ENCODE data around the gene SGMS1.
"Not testable (repeated sequence)": the region's sequence is repeated elsewhere in the genome, so short reads cannot be mapped to it uniquely, and the experiment has no call there.

- not testable (repeated sequence) for TF ChIP-seq CTCF, POLR2A, EP300, POLR2AphosphoS5 (IDR thresholded peaks at IDR 0.05)
Observed at GRCh38 chr10:50267877-50268276, 355.9 kb downstream of the SGMS1 start.
